ENCODE measurements around the gene FBXW5. TPM values are rescaled to one million over a fixed set of nuclear protein-coding genes. Genes with fewer than 3 reads are reported as not detected.

The FBXW5 gene
- total and polyA plus RNA-seq, 9 of the 15 experiments (the other 6 are each of a cell fraction or from before 2014, with no cell fraction given) = 0.21 to 128 (median 37.0) TPM

DNA sequence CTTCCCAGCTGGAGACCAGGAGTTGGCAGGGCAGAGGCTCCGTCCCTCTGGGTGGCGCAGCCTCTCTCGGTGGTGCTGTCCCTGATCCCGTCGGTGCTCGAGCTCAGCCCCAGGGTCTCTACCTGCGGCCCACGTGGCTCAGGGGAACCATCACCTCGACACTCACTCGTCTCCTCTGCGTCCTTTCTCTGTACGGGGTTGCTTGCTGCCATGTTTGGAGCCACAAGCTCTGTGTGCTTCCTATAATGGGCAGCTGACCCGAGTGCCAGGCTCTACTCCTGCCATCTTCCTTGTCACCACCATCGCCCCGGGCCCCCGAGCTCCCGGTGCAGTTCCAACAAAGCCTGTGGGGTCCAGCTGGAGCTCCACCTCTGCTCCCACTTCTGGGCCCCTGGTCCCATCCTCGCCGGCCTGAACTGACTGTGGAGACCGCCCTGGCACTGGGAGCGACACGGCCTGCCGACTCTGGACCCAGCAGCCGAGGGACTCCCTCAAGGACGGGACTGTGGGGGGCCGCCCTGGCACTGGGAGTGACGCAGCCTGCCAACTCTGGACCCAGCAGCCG, 5.0 kb downstream of the FBXW5 start (continued):
- TF ChIP-seq RBFOX2 (IDR thresholded peaks at IDR 0.05; ENCODE audit: low read depth, low read length) (peak; percentile 59), POLR2G (IDR thresholded peaks at IDR 0.05; ENCODE audit: low read depth, low read length) (peak; percentile 67; the same call in 1 of the 2 replicates), HMG20A (CRISPR knock-in tag; conservative IDR thresholded peaks at IDR 0.05) (no peak)

- TF ChIP-seq POLR2G (IDR thresholded peaks at IDR 0.05; ENCODE audit: low read depth, low read length) (0 out of 2 replicates have a peak, but pooled peaks have one; percentile 42), TEAD2 (tag; IDR thresholded peaks at IDR 0.05) (no peak)
- H3K4me2 ChIP-seq (ENCODE audit: insufficient read depth, low read length) = no peak overlapping the region
- peaks cover 0 to 37% of the 10 kb centered on the region in 2 experiments; a peak in 2 of 5 replicates for H3K4me1 ChIP-seq (replicated peaks in 1 of 2; ENCODE audit: control insufficient read depth in 2 of 2, insufficient read depth in 2 of 2, low read length in 2 of 2)
- POLR2A ChIA-PET = interaction anchor here (0.6 to 2.4 kb wide), 5 partner anchors 10 to 212 kb away, joined by 3 to 19 read pairs (median 6); no protein-coding TSS in a partner anchor
- no peak overlapping the region for H3K4me3 ChIP-seq
- peak overlapping the region in 1 of 2 experiments; percentile 66; a peak in 2 of 4 replicates for H3K9ac ChIP-seq (ENCODE audit: insufficient read depth in 1 of 2, low read depth in 2 of 2, low read length in 2 of 2)
- H3K27me3 ChIP-seq (ENCODE audit: control insufficient read depth in 2 of 2, insufficient read depth in 2 of 2, low read length in 2 of 2) = no peaks in the 10 kb centered on the region
- 81% methylated on average over 15 of the region's 15 CpGs for WGBS (ENCODE audit: insufficient coverage, low coverage, missing lambda C conversion rate)
- peaks cover 3% of the 10 kb centered on the region for H3K9me1 ChIP-seq (ENCODE audit: control insufficient read depth, insufficient read depth, low read length)
- peaks cover 5% of the 10 kb centered on the region; the same call in 2 of the 3 replicates for H3K79me2 ChIP-seq (ENCODE audit: control insufficient read depth, insufficient read depth, low read length)
- H3K27ac ChIP-seq (ENCODE audit: extremely low read depth, low read depth, low read length) = no peak overlapping the region; the same call in 2 of the 3 replicates
- no peak overlapping the region for H2AFZ ChIP-seq (ENCODE audit: low read depth, low read length)
- no peaks in the 10 kb centered on the region for H4K20me1 ChIP-seq (replicated peaks; ENCODE audit: control insufficient read depth, insufficient read depth, low read length)
- FAIRE-seq (no peak), DNase-seq (ENCODE audit: extremely low read depth in 1 of 4, low spot score in 3 of 4) (no peak), ATAC-seq (no peak)
- no TSS peak for BruUV-seq (replicated peaks)
- CTCF ChIA-PET (ENCODE audit: low intra/inter-chr PET ratio) = no interaction called here
- H3K36me3 ChIP-seq (ENCODE audit: control insufficient read depth, insufficient read depth, low read length) = peaks cover 65% of the 10 kb centered on the region; the same call in 2 of the 3 replicates
- no peaks in the 10 kb centered on the region for H3K9me3 ChIP-seq (replicated peaks; ENCODE audit: control insufficient read depth, insufficient read depth, low read depth, low read length)
- in situ Hi-C loops (cut with MboI) = no loop called here
- intact Hi-C loops (cut with micrococcal nuclease) = no loop called here
These were observed 7.1 kb downstream of the FBXW5 start for GRCh38 chr9:136937186-136938001.

Measured in K562 (cell line).